T-helper 2 cell treated with Interferon-gamma antibody and Interleukin-4, amounts not matched to agents 5 μg/mL and 100 μg/mL, for 36 hours (primary cell): ENCODE data around the gene OR51B6.
A peak's percentile ranks its signal among the peaks of the same experiment; 100 is the strongest.

Experiments
- DNase-seq: peaks from one replicate; pipeline ENCODE4 v3.0.0; 2021; ENCODE audit warnings: low spot score
- H3K27ac Mint-ChIP-seq: one replicate; pipeline ENCODE4 v1.8.0; 2021; ENCODE audit warnings: mild to moderate bottlenecking, mixed read lengths
- H3K27me3 Mint-ChIP-seq: one replicate; pipeline ENCODE4 v1.8.0; 2021; ENCODE audit warnings: low read depth, mixed read lengths
- H3K36me3 Mint-ChIP-seq: one replicate; pipeline ENCODE4 v1.8.0; 2021; ENCODE audit warnings: low read depth, mixed read lengths
- H3K4me1 Mint-ChIP-seq: one replicate; pipeline ENCODE4 v1.8.0; 2021; ENCODE audit warnings: low read depth, mixed read lengths
- H3K4me3 Mint-ChIP-seq: one replicate; pipeline ENCODE4 v1.8.0; 2022; ENCODE audit warnings: mild to moderate bottlenecking, moderate library complexity, mixed read lengths
- H3K9me3 Mint-ChIP-seq: one replicate; pipeline ENCODE4 v1.8.0; 2021; ENCODE audit warnings: mixed read lengths

The OR51B6 gene

GRCh38 chr11:5380740-5381342 is 29.5 kb downstream of the OR51B6 start:
- peak; percentile 8 for DNase-seq
- Mint-ChIP-seq H3K27ac (no peak overlapping the region), H3K4me3 (no peak overlapping the region), H3K36me3 (no peaks in the 10 kb centered on the region), H3K4me1 (no peaks in the 10 kb centered on the region), H3K27me3 (peaks cover 2% of the 10 kb centered on the region), H3K9me3 (no peaks in the 10 kb centered on the region)

- Mint-ChIP-seq H3K9me3 (no peaks in the 10 kb centered on the region), H3K27me3 (peaks cover 2% of the 10 kb centered on the region), H3K27ac (no peak within 1 kb of the TSS), H3K4me1 (no peaks in the 10 kb centered on the region), H3K36me3 (no peaks in the 10 kb centered on the region), H3K4me3 (no peak within 1 kb of the TSS)
- no peak for DNase-seq
These were observed 32.3 kb downstream of the OR51B6 start, which contains the start of gene OR51M1 for GRCh38 chr11:5383576-5383975. TSS of gene OR51M1 (plus strand) at chr11:5383812. CDS start at chr11:5389399, 5,587 bp downstream.

GRCh38 chr11:5384335-5384734 is 33.0 kb downstream of the OR51B6 start:
- no peak overlapping the region for H3K27ac Mint-ChIP-seq
- H3K4me1 Mint-ChIP-seq = no peaks in the 10 kb centered on the region
- DNase-seq = no peak
- no peaks in the 10 kb centered on the region for H3K9me3 Mint-ChIP-seq
- no peak overlapping the region for H3K4me3 Mint-ChIP-seq
- H3K36me3 Mint-ChIP-seq = no peaks in the 10 kb centered on the region
- peaks cover 2% of the 10 kb centered on the region for H3K27me3 Mint-ChIP-seq

GRCh38 chr11:5390210-5390609 is 38.9 kb downstream of the OR51B6 start:
- no peak for DNase-seq
- H3K36me3 Mint-ChIP-seq = no peaks in the 10 kb centered on the region
- no peaks in the 10 kb centered on the region for H3K27me3 Mint-ChIP-seq
- no peaks in the 10 kb centered on the region for H3K9me3 Mint-ChIP-seq
- H3K27ac Mint-ChIP-seq = no peak overlapping the region
- no peak overlapping the region for H3K4me3 Mint-ChIP-seq
- no peaks in the 10 kb centered on the region for H3K4me1 Mint-ChIP-seq

GRCh38 chr11:5394091-5394490 is 42.8 kb downstream of the OR51B6 start:
- no peak for DNase-seq
- Mint-ChIP-seq H3K4me1 (no peaks in the 10 kb centered on the region), H3K27ac (no peak overlapping the region), H3K9me3 (no peaks in the 10 kb centered on the region), H3K27me3 (no peaks in the 10 kb centered on the region), H3K36me3 (no peaks in the 10 kb centered on the region), H3K4me3 (no peak overlapping the region)

- no peaks in the 10 kb centered on the region for H3K9me3 Mint-ChIP-seq
- H3K4me1 Mint-ChIP-seq = no peaks in the 10 kb centered on the region
- no peak overlapping the region for H3K27ac Mint-ChIP-seq
- H3K27me3 Mint-ChIP-seq = no peaks in the 10 kb centered on the region
- DNase-seq = no peak
- H3K36me3 Mint-ChIP-seq = no peaks in the 10 kb centered on the region
- no peak overlapping the region for H3K4me3 Mint-ChIP-seq
These were observed 47.6 kb downstream of the OR51B6 start for GRCh38 chr11:5398936-5399335.
